GM12801 (cell line): ENCODE measurements around the gene OR9A4.

Experiments used
- TF ChIP-seq, protein P1 (sequence below): IDR thresholded peaks from one replicate; pipeline ENCODE4 v1.5.1; 2011; ENCODE audit warnings: control low read depth; ENCODE audit not compliant: insufficient read length; ENCODE audit errors: extremely low read depth

OR9A4 gene

DNA sequence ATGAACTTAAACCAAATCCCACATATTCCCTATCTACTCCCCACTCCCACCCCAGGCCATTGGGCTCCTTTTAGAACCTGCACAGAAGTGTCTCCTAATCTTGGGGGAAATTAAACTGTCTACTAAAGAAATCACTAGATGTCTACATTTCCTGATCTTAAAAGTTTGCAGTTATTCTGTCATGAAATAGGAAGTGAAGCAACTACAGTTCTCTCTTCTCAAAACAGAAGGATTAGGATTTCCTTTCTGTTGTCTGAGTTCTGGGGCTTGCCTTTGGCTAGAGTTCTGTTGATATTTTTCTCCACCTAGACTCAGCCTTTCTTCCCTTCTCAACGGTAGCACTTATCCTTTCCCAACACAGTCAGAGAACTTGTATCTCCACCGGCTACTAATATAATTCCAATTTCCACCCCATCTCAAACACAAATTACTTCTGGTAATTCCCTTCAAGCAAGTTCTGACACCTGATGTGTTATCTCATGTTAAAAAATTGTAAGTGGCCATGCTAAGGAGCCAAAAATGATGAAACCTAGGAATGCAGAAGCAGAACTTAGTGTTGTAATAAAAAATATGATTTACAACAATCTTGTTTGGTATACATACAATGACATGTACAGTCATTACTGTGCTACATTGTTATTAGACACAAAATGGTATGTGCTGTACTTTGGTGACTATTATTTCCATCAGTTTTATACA, 12.1 kb downstream of the OR9A4 start:
- TF ChIP-seq, protein P1, sequence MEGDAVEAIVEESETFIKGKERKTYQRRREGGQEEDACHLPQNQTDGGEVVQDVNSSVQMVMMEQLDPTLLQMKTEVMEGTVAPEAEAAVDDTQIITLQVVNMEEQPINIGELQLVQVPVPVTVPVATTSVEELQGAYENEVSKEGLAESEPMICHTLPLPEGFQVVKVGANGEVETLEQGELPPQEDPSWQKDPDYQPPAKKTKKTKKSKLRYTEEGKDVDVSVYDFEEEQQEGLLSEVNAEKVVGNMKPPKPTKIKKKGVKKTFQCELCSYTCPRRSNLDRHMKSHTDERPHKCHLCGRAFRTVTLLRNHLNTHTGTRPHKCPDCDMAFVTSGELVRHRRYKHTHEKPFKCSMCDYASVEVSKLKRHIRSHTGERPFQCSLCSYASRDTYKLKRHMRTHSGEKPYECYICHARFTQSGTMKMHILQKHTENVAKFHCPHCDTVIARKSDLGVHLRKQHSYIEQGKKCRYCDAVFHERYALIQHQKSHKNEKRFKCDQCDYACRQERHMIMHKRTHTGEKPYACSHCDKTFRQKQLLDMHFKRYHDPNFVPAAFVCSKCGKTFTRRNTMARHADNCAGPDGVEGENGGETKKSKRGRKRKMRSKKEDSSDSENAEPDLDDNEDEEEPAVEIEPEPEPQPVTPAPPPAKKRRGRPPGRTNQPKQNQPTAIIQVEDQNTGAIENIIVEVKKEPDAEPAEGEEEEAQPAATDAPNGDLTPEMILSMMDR: no peak

DNA sequence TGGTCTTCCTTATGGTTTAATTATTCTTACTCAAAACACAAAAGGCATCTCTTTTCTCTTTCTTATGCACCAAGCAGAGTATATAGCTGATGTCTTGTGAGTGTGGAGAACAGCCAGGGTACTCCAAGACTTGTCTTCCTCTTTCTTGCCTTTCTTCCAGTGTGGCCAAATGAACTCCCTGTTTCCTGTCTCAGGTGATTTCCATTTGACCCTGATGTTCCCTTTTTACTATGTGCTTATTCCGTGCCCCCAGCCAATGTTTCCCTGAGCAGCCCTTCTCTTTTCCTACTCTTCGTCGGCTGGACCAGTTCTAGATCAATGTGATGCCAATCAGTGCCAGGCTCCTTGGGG, 12.6 kb downstream of the OR9A4 start:
- TF ChIP-seq, protein P1: no peak

DNA sequence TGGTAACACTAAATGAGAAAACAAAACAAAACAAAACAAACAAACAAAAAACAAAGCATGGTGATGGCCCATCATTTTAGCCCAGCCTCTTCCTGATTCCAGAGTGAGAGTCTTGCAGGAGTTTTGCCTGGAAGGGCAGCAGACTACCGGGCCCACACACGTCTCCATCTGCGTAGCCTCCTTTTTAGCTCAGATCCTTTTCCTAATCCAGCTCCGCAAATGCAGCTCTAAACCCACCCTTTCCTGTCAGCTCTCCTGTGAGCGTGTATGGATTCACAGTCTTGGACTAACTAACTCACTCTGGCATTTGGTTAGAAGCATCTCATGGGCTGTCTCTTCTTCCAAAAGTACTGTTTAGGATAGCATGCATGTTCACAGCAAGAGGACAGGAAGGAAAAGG, 14.0 kb downstream of the OR9A4 start:
- TF ChIP-seq, protein P1: no peak

DNA sequence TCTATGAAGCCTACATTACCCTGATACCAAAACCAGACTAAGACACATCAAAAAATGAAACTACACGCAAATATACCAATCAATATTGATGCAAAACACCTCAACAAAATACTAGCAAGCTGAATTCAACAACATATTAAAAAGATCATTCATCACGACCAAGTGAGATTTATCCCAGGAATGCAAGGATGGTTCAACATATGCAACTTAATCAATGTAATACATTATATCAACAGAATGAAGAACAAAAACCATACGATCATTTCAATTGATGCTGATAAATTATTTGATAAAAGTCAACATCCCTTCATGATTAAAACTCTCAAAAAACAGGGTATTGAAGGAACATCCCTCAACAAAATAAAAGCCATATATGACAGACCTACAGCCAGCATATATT, 24.9 kb downstream of the OR9A4 start:
- TF ChIP-seq, protein P1: no peak

DNA sequence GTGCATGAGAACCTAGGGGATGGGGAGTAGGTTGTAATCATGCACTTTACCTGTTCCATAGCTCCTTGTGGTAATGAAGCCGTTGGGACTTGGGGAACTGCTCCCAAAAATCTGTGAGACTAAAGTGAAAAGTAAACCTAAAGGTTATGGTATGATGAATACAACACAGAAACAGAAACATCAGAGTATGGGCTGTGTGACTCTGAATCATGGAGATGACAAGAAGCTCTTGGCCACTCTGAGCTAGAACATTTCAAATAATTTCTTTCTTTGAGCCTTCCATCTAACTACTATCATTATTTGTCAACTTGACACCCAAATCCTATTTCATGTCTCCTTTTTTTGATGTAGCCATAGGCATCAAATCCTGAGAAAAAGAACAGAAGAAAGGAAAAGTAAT, 27.6 kb downstream of the OR9A4 start:
- TF ChIP-seq, protein P1: no peak

DNA sequence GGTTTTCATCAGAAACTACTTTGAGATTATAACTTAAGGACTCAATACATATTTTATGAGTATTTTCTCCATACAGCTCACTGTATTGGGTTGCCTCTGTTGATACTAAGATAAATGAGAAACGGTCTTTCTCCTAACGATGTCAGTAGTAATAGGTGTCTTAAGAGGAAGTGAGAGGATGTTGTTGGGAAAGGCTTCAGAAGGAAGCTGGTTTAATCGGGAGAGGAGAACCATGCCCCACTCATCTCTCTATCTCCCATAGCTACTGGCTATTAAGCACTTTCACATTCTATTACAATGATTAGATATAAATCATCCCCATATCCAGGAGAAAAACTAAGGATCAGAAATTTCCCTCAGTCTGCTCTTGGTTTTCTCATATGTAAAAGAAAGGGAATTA, 28.6 kb downstream of the OR9A4 start:
- TF ChIP-seq, protein P1: no peak

DNA sequence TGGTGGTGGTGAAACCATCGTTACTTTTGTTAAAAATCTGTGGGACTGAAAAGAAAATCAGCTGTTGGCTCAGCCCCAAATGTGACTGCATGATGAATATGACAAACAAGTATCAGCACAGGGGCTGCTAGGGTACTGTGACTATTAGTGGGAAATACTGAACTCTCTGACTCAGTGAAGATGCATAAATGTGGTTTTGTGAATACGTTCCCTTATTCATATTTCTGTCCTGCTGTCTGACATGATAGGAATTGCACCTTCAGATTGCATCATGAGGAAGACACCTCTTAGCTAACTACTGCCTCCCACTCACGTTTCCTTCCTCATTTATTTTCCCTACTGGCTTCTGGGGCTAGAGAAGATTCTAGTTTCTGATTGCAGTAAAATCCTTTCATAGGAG, 29.2 kb downstream of the OR9A4 start:
- TF ChIP-seq, protein P1: no peak

DNA sequence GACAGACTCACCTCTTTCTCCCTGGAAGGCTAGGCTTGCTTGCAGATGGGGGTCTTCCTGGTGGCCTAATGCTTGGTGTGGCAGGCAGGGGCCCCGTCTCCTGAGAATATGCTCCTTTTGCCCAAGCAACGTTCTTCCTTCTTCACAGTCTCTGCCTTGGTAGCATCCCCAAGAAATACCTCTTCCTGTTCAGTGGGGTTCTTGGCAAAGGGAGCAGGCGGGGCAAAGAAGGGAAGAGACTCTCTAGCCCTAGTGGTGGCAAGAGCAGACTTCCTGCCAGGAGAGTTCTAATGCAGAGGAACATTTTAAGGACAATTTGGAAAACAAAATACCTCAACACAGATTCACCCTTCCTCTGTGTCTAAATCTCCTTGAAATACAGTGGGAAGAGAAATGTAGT, 30.6 kb downstream of the OR9A4 start, which contains the start of gene CLEC5A:
TSS of gene CLEC5A (minus strand) at position 179 of the 400 bp plus-strand sequence. CDS start 682 bp downstream, outside the sequence.
- TF ChIP-seq, protein P1: no peak
